ENCODE measurements around the gene HIVEP3.
A peak's percentile ranks its signal among the peaks of the same experiment; 100 is the strongest.

Gene HIVEP3

DNA sequence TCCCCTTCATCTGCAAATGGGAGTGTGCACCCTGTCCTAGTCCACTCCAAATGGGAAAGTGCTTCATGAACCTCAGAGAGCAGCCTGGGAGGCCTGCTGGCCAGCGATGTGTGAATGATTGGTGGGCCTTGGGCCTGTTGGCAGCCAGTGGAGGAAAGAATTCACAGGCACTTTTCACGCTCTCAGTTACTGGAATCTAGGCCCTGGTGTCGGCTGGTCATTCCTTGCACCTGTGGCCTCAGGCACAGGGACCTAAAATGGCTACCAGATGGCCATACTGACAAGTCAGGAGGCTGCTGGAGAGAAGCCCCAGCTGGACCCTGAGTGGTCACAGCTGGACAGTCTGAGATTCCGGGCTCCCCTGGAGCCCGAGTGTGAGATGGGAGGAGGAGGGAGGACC lies 415.8 kb downstream of the HIVEP3 start:
- H3K4me3 ChIP-seq (ENCODE audit: low read length in 2 of 2), result no peak overlapping the region
- H3K18ac ChIP-seq (ENCODE audit: low read length), result peak overlapping the region; percentile 55
- peak overlapping the region; percentile 77 for H2BK15ac ChIP-seq (ENCODE audit: low read length)
- no peak overlapping the region for H4K8ac ChIP-seq (ENCODE audit: low read depth, low read length)
- no peak overlapping the region for H3K4me2 ChIP-seq (ENCODE audit: insufficient read depth, low read length, poor library complexity, severe bottlenecking)
- no peak overlapping the region for H3K4ac ChIP-seq (ENCODE audit: low read length)
- DNase-seq (ENCODE audit: low spot score), result no peak
- peak overlapping the region; percentile 40 for H2AK5ac ChIP-seq (ENCODE audit: low read depth, low read length)
- H3K36me3 ChIP-seq (replicated peaks in 1 of 2; ENCODE audit: control insufficient read depth in 2 of 2, insufficient read depth in 2 of 2, low read length in 2 of 2), result no peaks in the 10 kb centered on the region
- no CpG with 5 or more reads among the region's 5 CpGs for WGBS, 2 donors (ENCODE audit: extremely low coverage in 2 of 2, insufficient read length in 2 of 2, insufficient replicate concordance in 1 of 2)
- no peak overlapping the region for H2AFZ ChIP-seq (ENCODE audit: low read length)
- no peak overlapping the region for H4K91ac ChIP-seq (ENCODE audit: low read depth, low read length, poor library complexity)
- H2BK12ac ChIP-seq (ENCODE audit: low read length), result no peak overlapping the region
- H3K27me3 ChIP-seq (ENCODE audit: control insufficient read depth in 3 of 3, insufficient read depth in 3 of 3, low read depth in 1 of 3, low read length in 3 of 3), result no peaks in the 10 kb centered on the region
- no peak overlapping the region for H3K27ac ChIP-seq (replicated peaks; ENCODE audit: low read length)
- no peak overlapping the region for H2BK120ac ChIP-seq (ENCODE audit: low read depth, low read length)
- H3K4me1 ChIP-seq (ENCODE audit: control insufficient read depth in 2 of 2, insufficient read depth in 1 of 2, low read depth in 1 of 2, low read length in 2 of 2), result peaks cover 8 to 12% of the 10 kb centered on the region in 2 donors
- H3K14ac ChIP-seq (ENCODE audit: low read length), result no peak overlapping the region
- no peak overlapping the region for H3K23ac ChIP-seq (ENCODE audit: low read depth, low read length, poor library complexity)
- H3K79me1 ChIP-seq (ENCODE audit: low read depth, low read length), result peaks cover 2% of the 10 kb centered on the region
- H3K9ac ChIP-seq (ENCODE audit: low read depth, low read length, poor library complexity), result no peak overlapping the region
- H3K9me3 ChIP-seq (replicated peaks in 1 of 2; ENCODE audit: control insufficient read depth in 2 of 2, insufficient read depth in 1 of 2, low read depth in 1 of 2, low read length in 2 of 2), result peaks cover 0 to 2% of the 10 kb centered on the region in 2 donors
- no peak overlapping the region for H2BK5ac ChIP-seq (ENCODE audit: low read length)

DNA sequence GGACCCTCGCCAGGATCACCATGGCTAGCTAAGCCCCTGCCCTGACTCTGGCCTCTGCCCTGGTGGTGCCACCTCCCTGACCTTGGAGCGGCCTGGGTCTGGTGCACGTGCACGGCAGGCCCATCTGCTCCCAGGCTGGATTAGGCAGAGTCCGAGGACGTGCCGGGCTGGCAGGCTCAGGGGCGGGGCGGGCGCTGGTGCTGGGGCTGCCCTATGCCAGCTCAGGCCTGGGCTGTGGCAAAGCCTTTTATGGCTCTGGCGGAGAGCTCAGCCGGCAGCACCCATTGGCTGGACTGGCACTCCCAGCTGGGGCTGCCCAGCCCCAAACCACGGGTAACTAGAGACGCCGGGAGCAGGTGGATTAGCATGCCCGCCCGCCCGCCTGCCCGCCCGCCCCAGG lies 417.1 kb downstream of the HIVEP3 start:
- Histone ChIP-seq H3K23ac (ENCODE audit: low read depth, low read length, poor library complexity) (no peak overlapping the region), H3K4me1 (ENCODE audit: control insufficient read depth in 2 of 2, insufficient read depth in 1 of 2, low read depth in 1 of 2, low read length in 2 of 2) (peaks cover 13 to 17% of the 10 kb centered on the region in 2 donors), H2AK5ac (ENCODE audit: low read depth, low read length) (peak overlapping the region; percentile 93)

GRCh38 chr1:41500781-41501518 lies 417.8 kb downstream of the HIVEP3 start:
- Histone ChIP-seq H3K9me3 (replicated peaks in 1 of 2; ENCODE audit: control insufficient read depth in 2 of 2, insufficient read depth in 1 of 2, low read depth in 1 of 2, low read length in 2 of 2) (peaks cover 0 to 2% of the 10 kb centered on the region in 2 donors), H2BK12ac (ENCODE audit: low read length) (no peak overlapping the region), H2BK15ac (ENCODE audit: low read length) (peak overlapping the region; percentile 76), H2AK5ac (ENCODE audit: low read depth, low read length) (peak overlapping the region; percentile 93), H3K79me1 (ENCODE audit: low read depth, low read length) (peaks cover under 1% of the 10 kb centered on the region), H3K27me3 (ENCODE audit: control insufficient read depth in 3 of 3, insufficient read depth in 3 of 3, low read depth in 1 of 3, low read length in 3 of 3) (no peaks in the 10 kb centered on the region), H3K4me1 (ENCODE audit: control insufficient read depth in 2 of 2, insufficient read depth in 1 of 2, low read depth in 1 of 2, low read length in 2 of 2) (peaks cover 14 to 20% of the 10 kb centered on the region in 2 donors), H4K8ac (ENCODE audit: low read depth, low read length) (peak overlapping the region; percentile 67), H3K36me3 (replicated peaks in 1 of 2; ENCODE audit: control insufficient read depth in 2 of 2, insufficient read depth in 2 of 2, low read length in 2 of 2) (no peaks in the 10 kb centered on the region), H3K4ac (ENCODE audit: low read length) (no peak overlapping the region), H3K18ac (ENCODE audit: low read length) (peak overlapping the region; percentile 71), H2BK5ac (ENCODE audit: low read length) (peak overlapping the region; percentile 48), H2BK120ac (ENCODE audit: low read depth, low read length) (peak overlapping the region; percentile 93), H3K9ac (ENCODE audit: low read depth, low read length, poor library complexity) (peak overlapping the region; percentile 63), H2AFZ (ENCODE audit: low read length) (no peak overlapping the region), H3K4me3 (ENCODE audit: low read length in 2 of 2) (no peak overlapping the region), H3K27ac (replicated peaks; ENCODE audit: low read length) (no peak overlapping the region), H3K14ac (ENCODE audit: low read length) (no peak overlapping the region), H4K91ac (ENCODE audit: low read depth, low read length, poor library complexity) (no peak overlapping the region), H3K4me2 (ENCODE audit: insufficient read depth, low read length, poor library complexity, severe bottlenecking) (no peak overlapping the region), H3K23ac (ENCODE audit: low read depth, low read length, poor library complexity) (no peak overlapping the region)
- no peak for DNase-seq (ENCODE audit: low spot score)
- WGBS, 2 donors (ENCODE audit: extremely low coverage in 2 of 2, insufficient read length in 2 of 2, insufficient replicate concordance in 1 of 2), result no CpG with 5 or more reads among the region's 7 CpGs

More for the DNA sequence above, 417.1 kb downstream of the HIVEP3 start:
- H2AFZ ChIP-seq (ENCODE audit: low read length), result no peak overlapping the region
- peak overlapping the region; percentile 48 for H2BK5ac ChIP-seq (ENCODE audit: low read length)
- H3K14ac ChIP-seq (ENCODE audit: low read length), result peak overlapping the region; percentile 15
- peaks cover 0 to 2% of the 10 kb centered on the region in 2 donors for H3K9me3 ChIP-seq (replicated peaks in 1 of 2; ENCODE audit: control insufficient read depth in 2 of 2, insufficient read depth in 1 of 2, low read depth in 1 of 2, low read length in 2 of 2)
- peaks cover 2% of the 10 kb centered on the region for H3K79me1 ChIP-seq (ENCODE audit: low read depth, low read length)
- no peak overlapping the region for H4K91ac ChIP-seq (ENCODE audit: low read depth, low read length, poor library complexity)
- H3K4me3 ChIP-seq (ENCODE audit: low read length in 2 of 2), result no peak overlapping the region
- peak overlapping the region; percentile 76 for H2BK15ac ChIP-seq (ENCODE audit: low read length)
- peak overlapping the region; percentile 67 for H4K8ac ChIP-seq (ENCODE audit: low read depth, low read length)
- H3K27ac ChIP-seq (replicated peaks; ENCODE audit: low read length), result no peak overlapping the region
- no peak overlapping the region for H2BK12ac ChIP-seq (ENCODE audit: low read length)
- no peak for DNase-seq (ENCODE audit: low spot score)
- H3K18ac ChIP-seq (ENCODE audit: low read length), result peak overlapping the region; percentile 71
- no peaks in the 10 kb centered on the region for H3K36me3 ChIP-seq (replicated peaks in 1 of 2; ENCODE audit: control insufficient read depth in 2 of 2, insufficient read depth in 2 of 2, low read length in 2 of 2)
- no CpG with 5 or more reads among the region's 20 CpGs for WGBS, 2 donors (ENCODE audit: extremely low coverage in 2 of 2, insufficient read length in 2 of 2, insufficient replicate concordance in 1 of 2)
- H3K4ac ChIP-seq (ENCODE audit: low read length), result no peak overlapping the region
- H3K4me2 ChIP-seq (ENCODE audit: insufficient read depth, low read length, poor library complexity, severe bottlenecking), result no peak overlapping the region
- peak overlapping the region; percentile 93 for H2BK120ac ChIP-seq (ENCODE audit: low read depth, low read length)
- H3K27me3 ChIP-seq (ENCODE audit: control insufficient read depth in 3 of 3, insufficient read depth in 3 of 3, low read depth in 1 of 3, low read length in 3 of 3), result no peaks in the 10 kb centered on the region
- H3K9ac ChIP-seq (ENCODE audit: low read depth, low read length, poor library complexity), result peak overlapping the region; percentile 63

- WGBS, 2 donors (ENCODE audit: extremely low coverage in 2 of 2, insufficient read length in 2 of 2, insufficient replicate concordance in 1 of 2), result no CpG with 5 or more reads among the region's 10 CpGs
- no peak overlapping the region for H2BK12ac ChIP-seq (ENCODE audit: low read length)
Measured at GRCh38 chr1:41500378-41500777, 418.3 kb downstream of the HIVEP3 start.

More at GRCh38 chr1:41500378-41500777, 418.3 kb downstream of the HIVEP3 start:
- Histone ChIP-seq H3K4me1 (ENCODE audit: control insufficient read depth in 2 of 2, insufficient read depth in 1 of 2, low read depth in 1 of 2, low read length in 2 of 2) (peaks cover 19 to 24% of the 10 kb centered on the region in 2 donors), H3K23ac (ENCODE audit: low read depth, low read length, poor library complexity) (no peak overlapping the region), H2BK5ac (ENCODE audit: low read length) (no peak overlapping the region), H3K9me3 (replicated peaks in 1 of 2; ENCODE audit: control insufficient read depth in 2 of 2, insufficient read depth in 1 of 2, low read depth in 1 of 2, low read length in 2 of 2) (peaks cover 0 to 2% of the 10 kb centered on the region in 2 donors), H3K4me3 (ENCODE audit: low read length in 2 of 2) (no peak overlapping the region), H2BK15ac (ENCODE audit: low read length) (no peak overlapping the region), H3K9ac (ENCODE audit: low read depth, low read length, poor library complexity) (peak overlapping the region; percentile 39), H3K18ac (ENCODE audit: low read length) (peak overlapping the region; percentile 41), H3K79me1 (ENCODE audit: low read depth, low read length) (no peaks in the 10 kb centered on the region), H2BK120ac (ENCODE audit: low read depth, low read length) (no peak overlapping the region), H2AK5ac (ENCODE audit: low read depth, low read length) (peak overlapping the region; percentile 76), H4K91ac (ENCODE audit: low read depth, low read length, poor library complexity) (no peak overlapping the region), H2AFZ (ENCODE audit: low read length) (no peak overlapping the region), H3K27me3 (ENCODE audit: control insufficient read depth in 3 of 3, insufficient read depth in 3 of 3, low read depth in 1 of 3, low read length in 3 of 3) (no peaks in the 10 kb centered on the region), H3K27ac (replicated peaks; ENCODE audit: low read length) (no peak overlapping the region), H4K8ac (ENCODE audit: low read depth, low read length) (no peak overlapping the region), H3K14ac (ENCODE audit: low read length) (no peak overlapping the region), H3K36me3 (replicated peaks in 1 of 2; ENCODE audit: control insufficient read depth in 2 of 2, insufficient read depth in 2 of 2, low read length in 2 of 2) (no peaks in the 10 kb centered on the region), H3K4me2 (ENCODE audit: insufficient read depth, low read length, poor library complexity, severe bottlenecking) (no peak overlapping the region), H3K4ac (ENCODE audit: low read length) (no peak overlapping the region)
- DNase-seq (ENCODE audit: low spot score), result no peak
